Liver (tissue), 9 donors: ENCODE results near the gene CCM2. TPM values are rescaled to one million over a fixed set of nuclear protein-coding genes. Genes with fewer than 3 reads are reported as not detected.
A peak's percentile ranks its signal among the peaks of the same experiment; 100 is the strongest.

ENCODE experiments used
- DNase-seq: peaks from one replicate; pipeline ENCODE4 v3.0.0-alpha.2; 2017; ENCODE audit warnings: low spot score
- H3K27ac ChIP-seq, 2 donors: one replicate each; pipeline ENCODE4 v1.7.0; 2013; ENCODE audit warnings: inconsistent platforms in 2 of 2, low read length in 2 of 2, control low read depth in 1 of 2, low read depth in 1 of 2, mild to moderate bottlenecking in 1 of 2
- H3K27me3 ChIP-seq, 4 donors: one replicate each; pipeline versions ENCODE4 v1.6.1 to v1.7.0; 2013; ENCODE audit warnings: low read length in 3 of 4, inconsistent platforms in 1 of 4, mild to moderate bottlenecking in 1 of 4, moderate library complexity in 1 of 4; ENCODE audit not compliant: control insufficient read depth in 4 of 4, insufficient read depth in 4 of 4
- H3K36me3 ChIP-seq, 4 donors: one replicate each; pipeline versions ENCODE4 v1.6.1 to v1.7.0; 2013; ENCODE audit warnings: low read length in 3 of 4, mild to moderate bottlenecking in 3 of 4, low read depth in 1 of 4, moderate library complexity in 1 of 4; ENCODE audit not compliant: control insufficient read depth in 4 of 4, insufficient read depth in 3 of 4
- H3K4me1 ChIP-seq, 4 donors: one replicate each; pipeline versions ENCODE4 v1.6.1 to v1.7.0; 2013; ENCODE audit warnings: low read length in 3 of 4, mild to moderate bottlenecking in 3 of 4, moderate library complexity in 1 of 4; ENCODE audit not compliant: control insufficient read depth in 4 of 4, insufficient read depth in 4 of 4
- H3K4me3 ChIP-seq, 3 donors: one replicate each; pipeline versions ENCODE4 v1.6.1 to v1.7.0; 2013; ENCODE audit warnings: low read length in 3 of 3, control low read depth in 1 of 3, low read depth in 1 of 3, mild to moderate bottlenecking in 1 of 3
- H3K9ac ChIP-seq, 2 donors: one replicate each; pipeline ENCODE4 v1.7.0; 2013; ENCODE audit warnings: low read length in 2 of 2, mild to moderate bottlenecking in 2 of 2, moderate library complexity in 2 of 2, control low read depth in 1 of 2, low read depth in 1 of 2
- H3K9me3 ChIP-seq, 4 donors: one replicate each; pipeline versions ENCODE4 v1.6.1 to v1.7.0; 2013; ENCODE audit warnings: low read length in 3 of 4; ENCODE audit not compliant: control insufficient read depth in 4 of 4
- FOXA1 ChIP-seq: IDR thresholded peaks from 2 replicates; pipeline ENCODE4 v1.6.1; 2016; ENCODE audit warnings: antibody characterized with exemption
- FOXA2 ChIP-seq: IDR thresholded peaks from 2 replicates; pipeline ENCODE4 v1.6.1; 2016; ENCODE audit warnings: antibody characterized with exemption
- HNF4A ChIP-seq, 2 donors: conservative IDR thresholded peaks; 2 replicates each; pipeline ENCODE4 v1.6.1; 2016; ENCODE audit warnings: antibody characterized with exemption in 2 of 2, mild to moderate bottlenecking in 2 of 2
- HNF4G ChIP-seq: IDR thresholded peaks from 2 replicates; pipeline ENCODE4 v1.6.1; 2016; ENCODE audit warnings: antibody characterized with exemption
- NR2F2 ChIP-seq: IDR thresholded peaks from 2 replicates; pipeline ENCODE4 v1.6.1; 2016; ENCODE audit warnings: antibody characterized with exemption
- RAD21 ChIP-seq, 2 donors: IDR thresholded peaks; 2 replicates each; pipeline ENCODE4 v1.6.1; 2016; ENCODE audit warnings: antibody characterized with exemption in 2 of 2, mild to moderate bottlenecking in 2 of 2
- RXRA ChIP-seq, 2 donors: IDR thresholded peaks; 2 replicates each; pipeline ENCODE4 v1.6.1; 2017 to 2018; ENCODE audit warnings: antibody characterized with exemption in 2 of 2, mild to moderate bottlenecking in 1 of 2
- SP1 ChIP-seq: IDR thresholded peaks from 2 replicates; pipeline ENCODE4 v1.6.1; 2018; ENCODE audit warnings: antibody characterized with exemption, mild to moderate bottlenecking
- YY1 ChIP-seq: IDR thresholded peaks from 2 replicates; pipeline ENCODE4 v1.6.1; 2016; ENCODE audit warnings: antibody characterized with exemption, mild to moderate bottlenecking
- WGBS: extraction: QIAGEN DNeasy Blood & Tissue Kit; methylation state at CpG from one replicate; pipeline ENCODE4 v1.1.7; 2013; 5-methylcytosine and 5-hydroxymethylcytosine counted together
- polyA plus RNA-seq, 2 donors: library from polyadenylated mRNA; stranded (reverse) in 1 of 2; unstranded in 1 of 2; fragments of 200-250 nt in 1 of 2; fragments of >200 nt in 1 of 2; fragmentation: Nextera tagmentation in 1 of 2; extraction: Ambion mirVana in 1 of 2; gene quantifications; one replicate each; pipeline versions ENCODE4 v1.2.1 to v1.2.3, GENCODE V29; 2013 to 2015
- total RNA-seq, 2 donors: library from RNA; depleted of rRNA; stranded (reverse); fragments of >200 nt; gene quantifications; one replicate each; pipeline ENCODE4 v1.2.3, GENCODE V29; 2014
- TF ChIP-seq, protein P1 (sequence below): IDR thresholded peaks from 2 replicates; pipeline ENCODE4 v1.6.1; 2016; ENCODE audit warnings: antibody characterized with exemption
- TF ChIP-seq, protein P2 (sequence below): IDR thresholded peaks from 2 replicates; pipeline ENCODE4 v1.6.1; 2016; ENCODE audit warnings: antibody characterized with exemption
- TF ChIP-seq, protein P3 (sequence below): IDR thresholded peaks from 2 replicates; pipeline ENCODE4 v1.6.1; 2016; ENCODE audit warnings: antibody characterized with exemption, mild to moderate bottlenecking
- TF ChIP-seq, protein P4 (sequence below): fragments of 150-350 bp; IDR thresholded peaks from 2 replicates; pipeline ENCODE4 v1.5.1; 2017; ENCODE audit warnings: improper control_type of control experiment, low read depth, low read length; ENCODE audit not compliant: missing input control
- donor health status: healthy.
- donor health status: healthy.
- donor health status: healthy.
- donor health status: healthy.
- donor health status: healthy.

The CCM2 gene
- total and polyA plus RNA-seq, 4 donors, result 26.3 to 65.0 (median 47.5) TPM

DNA sequence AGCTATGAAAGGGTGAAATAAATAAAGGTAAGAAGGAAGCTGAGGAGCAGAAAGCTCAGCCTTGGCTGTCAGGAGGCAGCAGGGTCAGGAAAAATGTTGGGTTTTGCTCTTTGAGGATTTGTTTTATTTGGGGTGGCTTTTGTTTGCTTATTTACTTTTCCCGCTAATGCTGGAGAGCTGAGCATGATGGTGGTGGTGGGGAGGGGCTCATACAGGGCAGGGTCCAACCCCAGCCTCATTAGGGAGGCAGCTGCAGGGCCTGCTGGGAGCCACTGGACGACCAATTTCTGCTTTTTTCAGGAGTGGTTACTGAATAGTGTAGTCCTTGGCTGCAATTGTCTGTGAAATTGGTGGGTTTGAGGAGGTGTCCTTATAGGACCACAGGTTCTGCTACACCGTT lies 36.3 kb downstream of the CCM2 start:
- 48% methylated on average over 3 of the region's 3 CpGs for WGBS
- Histone ChIP-seq H3K36me3 (peaks cover 0 to 25% (median 12%) of the 10 kb centered on the region in 4 donors), H3K9me3 (no peaks in the 10 kb centered on the region), H3K27me3 (no peaks in the 10 kb centered on the region), H3K4me3 (no peak overlapping the region), H3K9ac (no peak overlapping the region), H3K4me1 (peaks cover 9 to 24% (median 18%) of the 10 kb centered on the region in 4 donors), H3K27ac (no peak overlapping the region)
- TF ChIP-seq, protein P1, sequence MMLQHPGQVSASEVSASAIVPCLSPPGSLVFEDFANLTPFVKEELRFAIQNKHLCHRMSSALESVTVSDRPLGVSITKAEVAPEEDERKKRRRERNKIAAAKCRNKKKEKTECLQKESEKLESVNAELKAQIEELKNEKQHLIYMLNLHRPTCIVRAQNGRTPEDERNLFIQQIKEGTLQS, result no peak
- no peak for TF ChIP-seq NR2F2
- TF ChIP-seq SP1, result peak; percentile 13
- TF ChIP-seq RAD21 (IDR thresholded peaks at IDR 0.05), result no peak
- TF ChIP-seq, protein P2, sequence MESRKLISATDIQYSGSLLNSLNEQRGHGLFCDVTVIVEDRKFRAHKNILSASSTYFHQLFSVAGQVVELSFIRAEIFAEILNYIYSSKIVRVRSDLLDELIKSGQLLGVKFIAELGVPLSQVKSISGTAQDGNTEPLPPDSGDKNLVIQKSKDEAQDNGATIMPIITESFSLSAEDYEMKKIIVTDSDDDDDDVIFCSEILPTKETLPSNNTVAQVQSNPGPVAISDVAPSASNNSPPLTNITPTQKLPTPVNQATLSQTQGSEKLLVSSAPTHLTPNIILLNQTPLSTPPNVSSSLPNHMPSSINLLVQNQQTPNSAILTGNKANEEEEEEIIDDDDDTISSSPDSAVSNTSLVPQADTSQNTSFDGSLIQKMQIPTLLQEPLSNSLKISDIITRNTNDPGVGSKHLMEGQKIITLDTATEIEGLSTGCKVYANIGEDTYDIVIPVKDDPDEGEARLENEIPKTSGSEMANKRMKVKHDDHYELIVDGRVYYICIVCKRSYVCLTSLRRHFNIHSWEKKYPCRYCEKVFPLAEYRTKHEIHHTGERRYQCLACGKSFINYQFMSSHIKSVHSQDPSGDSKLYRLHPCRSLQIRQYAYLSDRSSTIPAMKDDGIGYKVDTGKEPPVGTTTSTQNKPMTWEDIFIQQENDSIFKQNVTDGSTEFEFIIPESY, result no peak
- peak in 1 of 2 donors; percentile 54 for TF ChIP-seq HNF4A (conservative IDR thresholded peaks at IDR 0.05)
- TF ChIP-seq FOXA2, result no peak
- TF ChIP-seq, protein P3, sequence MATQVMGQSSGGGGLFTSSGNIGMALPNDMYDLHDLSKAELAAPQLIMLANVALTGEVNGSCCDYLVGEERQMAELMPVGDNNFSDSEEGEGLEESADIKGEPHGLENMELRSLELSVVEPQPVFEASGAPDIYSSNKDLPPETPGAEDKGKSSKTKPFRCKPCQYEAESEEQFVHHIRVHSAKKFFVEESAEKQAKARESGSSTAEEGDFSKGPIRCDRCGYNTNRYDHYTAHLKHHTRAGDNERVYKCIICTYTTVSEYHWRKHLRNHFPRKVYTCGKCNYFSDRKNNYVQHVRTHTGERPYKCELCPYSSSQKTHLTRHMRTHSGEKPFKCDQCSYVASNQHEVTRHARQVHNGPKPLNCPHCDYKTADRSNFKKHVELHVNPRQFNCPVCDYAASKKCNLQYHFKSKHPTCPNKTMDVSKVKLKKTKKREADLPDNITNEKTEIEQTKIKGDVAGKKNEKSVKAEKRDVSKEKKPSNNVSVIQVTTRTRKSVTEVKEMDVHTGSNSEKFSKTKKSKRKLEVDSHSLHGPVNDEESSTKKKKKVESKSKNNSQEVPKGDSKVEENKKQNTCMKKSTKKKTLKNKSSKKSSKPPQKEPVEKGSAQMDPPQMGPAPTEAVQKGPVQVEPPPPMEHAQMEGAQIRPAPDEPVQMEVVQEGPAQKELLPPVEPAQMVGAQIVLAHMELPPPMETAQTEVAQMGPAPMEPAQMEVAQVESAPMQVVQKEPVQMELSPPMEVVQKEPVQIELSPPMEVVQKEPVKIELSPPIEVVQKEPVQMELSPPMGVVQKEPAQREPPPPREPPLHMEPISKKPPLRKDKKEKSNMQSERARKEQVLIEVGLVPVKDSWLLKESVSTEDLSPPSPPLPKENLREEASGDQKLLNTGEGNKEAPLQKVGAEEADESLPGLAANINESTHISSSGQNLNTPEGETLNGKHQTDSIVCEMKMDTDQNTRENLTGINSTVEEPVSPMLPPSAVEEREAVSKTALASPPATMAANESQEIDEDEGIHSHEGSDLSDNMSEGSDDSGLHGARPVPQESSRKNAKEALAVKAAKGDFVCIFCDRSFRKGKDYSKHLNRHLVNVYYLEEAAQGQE, result no peak
- no peak for TF ChIP-seq HNF4G
- TF ChIP-seq, protein P4, sequence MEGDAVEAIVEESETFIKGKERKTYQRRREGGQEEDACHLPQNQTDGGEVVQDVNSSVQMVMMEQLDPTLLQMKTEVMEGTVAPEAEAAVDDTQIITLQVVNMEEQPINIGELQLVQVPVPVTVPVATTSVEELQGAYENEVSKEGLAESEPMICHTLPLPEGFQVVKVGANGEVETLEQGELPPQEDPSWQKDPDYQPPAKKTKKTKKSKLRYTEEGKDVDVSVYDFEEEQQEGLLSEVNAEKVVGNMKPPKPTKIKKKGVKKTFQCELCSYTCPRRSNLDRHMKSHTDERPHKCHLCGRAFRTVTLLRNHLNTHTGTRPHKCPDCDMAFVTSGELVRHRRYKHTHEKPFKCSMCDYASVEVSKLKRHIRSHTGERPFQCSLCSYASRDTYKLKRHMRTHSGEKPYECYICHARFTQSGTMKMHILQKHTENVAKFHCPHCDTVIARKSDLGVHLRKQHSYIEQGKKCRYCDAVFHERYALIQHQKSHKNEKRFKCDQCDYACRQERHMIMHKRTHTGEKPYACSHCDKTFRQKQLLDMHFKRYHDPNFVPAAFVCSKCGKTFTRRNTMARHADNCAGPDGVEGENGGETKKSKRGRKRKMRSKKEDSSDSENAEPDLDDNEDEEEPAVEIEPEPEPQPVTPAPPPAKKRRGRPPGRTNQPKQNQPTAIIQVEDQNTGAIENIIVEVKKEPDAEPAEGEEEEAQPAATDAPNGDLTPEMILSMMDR, result no peak
- no peak for DNase-seq

DNA sequence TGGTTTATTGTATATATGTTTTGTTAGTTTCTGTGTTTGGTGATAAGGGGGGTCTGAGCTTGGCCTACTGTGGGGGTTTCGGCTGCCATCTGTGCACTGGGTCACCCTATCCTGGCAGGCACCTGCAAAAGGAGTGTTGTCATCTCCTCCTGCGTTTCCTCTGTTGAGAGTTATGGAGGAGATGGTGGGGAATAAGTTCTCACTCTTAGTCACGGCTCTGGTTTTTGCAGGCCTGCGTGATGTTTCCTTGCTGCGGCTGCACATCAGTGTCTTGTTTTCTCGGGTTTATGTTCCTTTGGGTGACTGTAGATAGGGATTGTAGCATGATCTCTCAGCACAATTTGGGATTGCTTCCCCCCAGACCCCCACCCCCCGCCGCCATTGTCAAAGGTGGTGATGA lies 36.8 kb downstream of the CCM2 start:
- H3K4me1 ChIP-seq, result peaks cover 9 to 24% (median 18%) of the 10 kb centered on the region in 4 donors
- H3K4me3 ChIP-seq, result no peak overlapping the region
- no peaks in the 10 kb centered on the region for H3K27me3 ChIP-seq
- 86% methylated on average over 8 of the region's 8 CpGs for whole genome bisulfite sequencing
- no peak for DNase-seq
- H3K36me3 ChIP-seq, result peaks cover 2 to 28% (median 15%) of the 10 kb centered on the region in 4 donors
- H3K27ac ChIP-seq, result no peak overlapping the region
- H3K9ac ChIP-seq, result no peak overlapping the region
- no peaks in the 10 kb centered on the region for H3K9me3 ChIP-seq
- TF ChIP-seq YY1 (no peak), FOXA1 (no peak), RXRA (IDR thresholded peaks at IDR 0.05) (no peak)
